ENCODE data around the gene ANKRD27. TPM values are rescaled to one million over a fixed set of nuclear protein-coding genes. Genes with fewer than 3 reads are reported as not detected.

The ANKRD27 gene
- total RNA-seq: 32.4 TPM

DNA sequence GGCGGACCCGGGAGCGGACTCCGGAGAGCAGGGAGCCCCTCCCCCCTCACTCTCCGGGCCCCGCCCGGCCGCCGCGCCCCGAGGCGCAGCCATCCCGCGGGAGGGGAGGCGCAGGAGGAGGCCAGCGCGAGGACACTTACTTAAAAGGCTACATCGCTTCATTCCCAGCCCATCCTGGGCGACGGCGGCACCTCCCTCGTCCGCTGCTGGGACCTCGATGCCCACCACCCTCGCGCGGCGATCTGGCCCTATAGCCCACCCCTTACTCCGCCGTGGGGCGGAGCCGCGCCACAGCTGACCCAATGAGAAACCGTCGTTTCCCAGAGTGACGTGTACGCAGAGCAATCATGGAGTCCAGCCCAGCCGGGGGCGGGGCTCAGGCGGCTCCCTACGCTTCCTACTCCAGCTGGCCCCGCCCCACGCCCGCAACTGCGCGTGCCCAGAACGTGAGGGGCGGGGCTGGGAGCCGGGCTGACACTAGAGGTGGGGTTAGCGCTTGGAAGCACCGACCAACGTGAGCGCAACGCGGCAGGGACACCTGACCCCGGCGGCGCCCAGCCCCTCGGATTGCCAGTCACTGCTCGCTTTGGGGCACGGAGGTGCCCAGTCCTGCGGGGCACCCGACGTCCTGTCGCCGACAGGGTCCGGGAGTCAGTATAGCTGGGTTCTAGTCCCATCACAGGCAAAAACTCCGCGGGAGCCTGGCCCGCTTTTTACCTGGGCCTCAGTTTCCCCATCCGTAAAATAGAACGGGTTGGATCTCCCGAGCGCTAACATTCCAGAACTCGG lies at the start of gene ANKRD27:
Gene ANKRD27, minus strand, starts transcription at position 250 of the 789 bp plus-strand sequence. CDS start 16,165 bp downstream, outside the sequence.
- Histone ChIP-seq H3K27ac (peak within 1 kb of the TSS; percentile 84), H3K9me3 (no peaks in the 10 kb centered on the region), H3K36me3 (no peaks in the 10 kb centered on the region), H3K4me3 (peak within 1 kb of the TSS; percentile 85 to 98), H3K4me1 (peaks cover 46% of the 10 kb centered on the region), H3K27me3 (no peaks in the 10 kb centered on the region)
- peak in 1 of 2 donors; percentile 98 for DNase-seq (ENCODE audit: extremely low spot score in 2 of 2)
- intact Hi-C loops (cut with DNase I): no loop called here
- TF ChIP-seq POLR2A (IDR thresholded peaks at IDR 0.05) (no peak), POLR2AphosphoS5 (IDR thresholded peaks at IDR 0.05; ENCODE audit: insufficient read depth in 1 of 2, low read depth in 1 of 2) (peak; percentile 82 to 86)

DNA sequence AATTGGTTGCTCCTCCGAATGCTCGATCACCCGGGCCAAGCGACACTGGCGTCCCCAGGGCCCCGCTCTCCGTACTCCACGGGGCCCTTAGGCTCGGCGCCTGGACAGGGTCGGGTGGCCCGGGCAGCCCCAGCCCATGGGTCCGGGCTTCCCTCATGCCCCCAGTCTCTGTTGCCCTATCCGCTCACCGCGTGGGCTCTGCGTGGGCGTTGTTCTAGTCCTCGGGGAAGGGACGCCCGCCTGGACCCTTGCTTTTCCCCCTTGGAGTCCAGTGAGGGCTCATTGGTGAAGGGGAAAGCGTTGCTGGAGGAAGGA lies 45.9 kb upstream of the ANKRD27 start:
- TF ChIP-seq, protein P1, sequence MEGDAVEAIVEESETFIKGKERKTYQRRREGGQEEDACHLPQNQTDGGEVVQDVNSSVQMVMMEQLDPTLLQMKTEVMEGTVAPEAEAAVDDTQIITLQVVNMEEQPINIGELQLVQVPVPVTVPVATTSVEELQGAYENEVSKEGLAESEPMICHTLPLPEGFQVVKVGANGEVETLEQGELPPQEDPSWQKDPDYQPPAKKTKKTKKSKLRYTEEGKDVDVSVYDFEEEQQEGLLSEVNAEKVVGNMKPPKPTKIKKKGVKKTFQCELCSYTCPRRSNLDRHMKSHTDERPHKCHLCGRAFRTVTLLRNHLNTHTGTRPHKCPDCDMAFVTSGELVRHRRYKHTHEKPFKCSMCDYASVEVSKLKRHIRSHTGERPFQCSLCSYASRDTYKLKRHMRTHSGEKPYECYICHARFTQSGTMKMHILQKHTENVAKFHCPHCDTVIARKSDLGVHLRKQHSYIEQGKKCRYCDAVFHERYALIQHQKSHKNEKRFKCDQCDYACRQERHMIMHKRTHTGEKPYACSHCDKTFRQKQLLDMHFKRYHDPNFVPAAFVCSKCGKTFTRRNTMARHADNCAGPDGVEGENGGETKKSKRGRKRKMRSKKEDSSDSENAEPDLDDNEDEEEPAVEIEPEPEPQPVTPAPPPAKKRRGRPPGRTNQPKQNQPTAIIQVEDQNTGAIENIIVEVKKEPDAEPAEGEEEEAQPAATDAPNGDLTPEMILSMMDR (IDR thresholded peaks at IDR 0.05): no peak
- TF ChIP-seq POLR2AphosphoS5 (IDR thresholded peaks at IDR 0.05; ENCODE audit: insufficient read depth in 1 of 2, low read depth in 1 of 2): no peak
- TF ChIP-seq POLR2A (IDR thresholded peaks at IDR 0.05): no peak
- H3K36me3 ChIP-seq: peaks cover 0 to 4% of the 10 kb centered on the region in 2 donors
- intact Hi-C loops (cut with DNase I): no loop called here
- H3K4me3 ChIP-seq: no peak overlapping the region
- H3K27ac ChIP-seq: no peak overlapping the region
- H3K27me3 ChIP-seq: no peaks in the 10 kb centered on the region
- no peak for DNase-seq (ENCODE audit: extremely low spot score in 2 of 2)
- no peaks in the 10 kb centered on the region for H3K4me1 ChIP-seq
- no peaks in the 10 kb centered on the region for H3K9me3 ChIP-seq

DNA sequence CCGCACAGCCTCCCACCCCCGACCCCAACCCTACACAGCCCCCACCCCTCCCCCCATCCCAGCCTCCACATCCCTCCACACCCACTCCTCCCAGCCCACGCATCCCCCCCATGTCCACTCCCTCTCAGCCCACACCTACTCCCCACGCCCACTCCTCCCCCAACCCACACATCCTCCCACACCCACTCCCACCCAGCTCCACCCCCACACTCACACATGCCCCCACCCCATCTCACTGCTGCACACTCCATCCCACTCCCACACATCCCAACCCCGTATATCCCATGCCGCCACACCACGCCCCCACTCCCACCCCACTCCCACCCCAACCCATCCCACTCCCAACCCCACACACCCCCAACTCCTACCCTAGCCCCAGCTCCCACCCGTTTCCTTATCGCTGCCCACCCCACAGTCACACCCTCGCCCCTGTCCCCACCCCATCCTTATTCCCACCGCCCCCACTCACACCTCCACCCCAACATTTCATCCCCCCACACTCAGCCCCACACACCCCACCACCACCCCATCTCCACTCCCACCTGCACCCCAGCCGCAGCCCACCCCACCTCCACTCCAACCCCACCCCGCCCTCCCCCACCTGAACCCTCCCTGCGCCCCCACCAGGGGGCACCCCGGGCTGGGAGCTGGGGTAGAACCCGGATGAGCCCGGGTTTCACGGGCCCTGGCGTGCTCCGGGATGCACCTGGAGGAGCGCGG lies 45.4 kb upstream of the ANKRD27 start:
- Histone ChIP-seq H3K4me1 (no peaks in the 10 kb centered on the region), H3K27me3 (no peaks in the 10 kb centered on the region), H3K9me3 (no peaks in the 10 kb centered on the region), H3K27ac (no peak overlapping the region), H3K4me3 (no peak overlapping the region), H3K36me3 (peaks cover 0 to 4% of the 10 kb centered on the region in 2 donors)
- intact Hi-C loops (cut with DNase I): no loop called here
- no peak for DNase-seq (ENCODE audit: extremely low spot score in 2 of 2)
- TF ChIP-seq, protein P1 (IDR thresholded peaks at IDR 0.05): no peak
- TF ChIP-seq POLR2A (IDR thresholded peaks at IDR 0.05) (no peak), POLR2AphosphoS5 (IDR thresholded peaks at IDR 0.05; ENCODE audit: insufficient read depth in 1 of 2, low read depth in 1 of 2) (no peak)

DNA sequence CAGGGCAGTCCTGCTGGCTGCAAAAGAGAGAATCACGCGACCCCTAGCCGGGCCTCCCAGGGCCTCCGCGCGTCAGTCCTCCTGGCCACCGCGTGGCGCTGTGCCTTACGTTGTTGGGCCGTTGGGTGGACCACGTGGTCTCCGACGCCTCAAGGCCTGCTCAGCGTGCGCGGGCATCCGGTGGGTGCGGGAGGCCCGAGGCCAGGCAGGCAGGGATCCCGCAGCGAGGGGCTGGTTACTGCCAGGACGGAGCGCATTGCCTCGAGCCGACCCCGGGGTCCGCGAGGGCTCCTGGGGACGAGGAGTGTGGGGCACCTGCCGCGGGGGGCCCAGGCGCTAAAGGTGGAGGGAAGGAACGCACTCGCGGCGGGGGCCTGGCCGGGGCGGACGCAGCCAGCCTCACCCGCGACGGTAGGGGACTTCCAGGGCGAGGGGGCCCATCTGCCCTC lies 44.7 kb upstream of the ANKRD27 start, which contains the start of gene TDRD12:
Gene TDRD12, plus strand, starts transcription at position 157 of the 449 bp plus-strand sequence. CDS start 306 bp downstream, outside the sequence.
- Histone ChIP-seq H3K27ac (no peak within 1 kb of the TSS), H3K9me3 (no peaks in the 10 kb centered on the region), H3K27me3 (no peaks in the 10 kb centered on the region), H3K4me1 (no peaks in the 10 kb centered on the region), H3K4me3 (no peak within 1 kb of the TSS), H3K36me3 (peaks cover 0 to 8% of the 10 kb centered on the region in 2 donors)
- no peak for DNase-seq (ENCODE audit: extremely low spot score in 2 of 2)
- intact Hi-C loops (cut with DNase I): no loop called here
- TF ChIP-seq, protein P1 (IDR thresholded peaks at IDR 0.05): no peak
- no peak for TF ChIP-seq POLR2AphosphoS5 (IDR thresholded peaks at IDR 0.05; ENCODE audit: insufficient read depth in 1 of 2, low read depth in 1 of 2)
- no peak for TF ChIP-seq POLR2A (IDR thresholded peaks at IDR 0.05)

DNA sequence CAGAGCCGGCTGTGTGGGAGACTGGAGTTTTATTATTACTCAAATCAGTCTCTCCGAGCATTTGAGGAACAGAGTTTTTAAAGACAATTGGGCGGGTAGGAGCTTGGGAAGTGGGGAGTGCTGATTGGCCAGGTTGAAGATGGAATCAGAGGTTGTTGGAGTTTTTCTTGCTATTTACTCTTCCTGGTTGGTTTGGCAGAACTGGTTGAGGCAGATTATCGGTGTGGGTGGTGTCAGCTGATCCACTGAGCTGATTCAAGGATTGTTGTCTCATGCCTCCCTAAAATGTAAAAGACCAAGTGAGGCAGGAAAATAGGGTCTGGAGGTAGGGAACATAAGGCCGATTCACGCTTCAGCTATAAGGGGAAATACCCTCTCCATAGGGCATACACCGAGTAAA lies 43.3 kb upstream of the ANKRD27 start:
- no peak overlapping the region for H3K27ac ChIP-seq
- no peak for DNase-seq (ENCODE audit: extremely low spot score in 2 of 2)
- no peaks in the 10 kb centered on the region for H3K4me1 ChIP-seq
- H3K9me3 ChIP-seq: no peaks in the 10 kb centered on the region
- no peaks in the 10 kb centered on the region for H3K27me3 ChIP-seq
- peaks cover 0 to 15% of the 10 kb centered on the region in 2 donors for H3K36me3 ChIP-seq
- intact Hi-C loops (cut with DNase I): no loop called here
- TF ChIP-seq POLR2AphosphoS5 (IDR thresholded peaks at IDR 0.05; ENCODE audit: insufficient read depth in 1 of 2, low read depth in 1 of 2) (no peak), POLR2A (IDR thresholded peaks at IDR 0.05) (no peak)
- TF ChIP-seq, protein P1 (IDR thresholded peaks at IDR 0.05): no peak
- H3K4me3 ChIP-seq: no peak overlapping the region
